K562 (cell line): ENCODE results near the gene C11orf98. TPM values are rescaled to one million over a fixed set of nuclear protein-coding genes. Genes with fewer than 3 reads are reported as not detected.

Experiments
- ADNP ChIP-seq: fragments of 200-800 bp; sonication (Bioruptor generic); IDR thresholded peaks from 2 replicates; pipeline ENCODE4 v1.6.1; 2016; ENCODE audit warnings: missing genetic modification characterization, missing compliant biosample characterization
- ARID3A ChIP-seq: IDR thresholded peaks from 2 replicates; pipeline ENCODE4 v1.6.1; 2012; ENCODE audit warnings: low read depth, low read length, improper control_type of control experiment, borderline replicate concordance
- CGGBP1 ChIP-seq: fragments of 250-450 bp; sonication (Bioruptor Pico); IDR thresholded peaks from 2 replicates; pipeline ENCODE4 v1.9.0; 2021; ENCODE audit warnings: mild to moderate bottlenecking
- CHD1 ChIP-seq: fragments of 200-600 bp; sonication (generic); IDR thresholded peaks from one replicate; pipeline ENCODE4 v1.6.1; 2012; ENCODE audit warnings: mild to moderate bottlenecking, moderate library complexity, low read length, inconsistent platforms
- CREBBP ChIP-seq: IDR thresholded peaks from one replicate; pipeline ENCODE4 v1.6.1; 2012; ENCODE audit warnings: low read depth, mild to moderate bottlenecking, control low read depth, inconsistent platforms, low read length
- HDAC8 ChIP-seq: fragments of 450-650 bp; IDR thresholded peaks from 2 replicates; pipeline ENCODE4 v1.6.1; 2016; ENCODE audit warnings: mild to moderate bottlenecking, missing genetic modification characterization, moderate library complexity, missing compliant biosample characterization
- KHSRP ChIP-seq: fragments of 450-650 bp; IDR thresholded peaks from 2 replicates; pipeline ENCODE4 v1.6.1; 2017
- NCOR1 ChIP-seq: fragments of 450-650 bp; IDR thresholded peaks from 2 replicates; pipeline ENCODE4 v1.6.1; 2016; ENCODE audit warnings: mild to moderate bottlenecking, moderate library complexity
- NFATC3 ChIP-seq: fragments of 450-650 bp; IDR thresholded peaks from 2 replicates; pipeline ENCODE4 v1.6.1; 2017; ENCODE audit warnings: mild to moderate bottlenecking
- PATZ1 ChIP-seq: fragments of 250-450 bp; sonication (Bioruptor Pico); IDR thresholded peaks from 2 replicates; pipeline ENCODE4 v1.5.0; 2020; ENCODE audit warnings: mild to moderate bottlenecking, borderline replicate concordance
- POLR3G ChIP-seq: IDR thresholded peaks from 2 replicates; pipeline ENCODE4 v1.6.1; 2011; ENCODE audit not compliant: insufficient read length, insufficient replicate concordance; ENCODE audit errors: extremely low read depth
- ZBTB5 ChIP-seq: fragments of 450-650 bp; IDR thresholded peaks from 2 replicates; pipeline ENCODE4 v1.6.1; 2017; ENCODE audit warnings: antibody characterized with exemption
- ZNF280B ChIP-seq: fragments of 250-450 bp; sonication (Bioruptor Pico); IDR thresholded peaks from 2 replicates; pipeline ENCODE4 v1.5.1; 2021; ENCODE audit warnings: mild to moderate bottlenecking
- ZNF449 ChIP-seq: fragments of 250-450 bp; sonication (Bioruptor Pico); IDR thresholded peaks from 2 replicates; pipeline ENCODE4 v1.8.0; 2022; ENCODE audit warnings: moderate library complexity, mild to moderate bottlenecking, inconsistent platforms
- polyA plus RNA-seq, 8 experiments: library from polyadenylated mRNA; depleted of rRNA in 4 of 8; stranded (reverse) in 5 of 8; unstranded in 3 of 8; fragments of >200 nt; fragmentation: Nextera tagmentation in 2 of 8; fragmentation: Illumina TruSeq in 1 of 8; extraction: Ambion mirVana in 2 of 8; extraction: Trizol in 1 of 8; gene quantifications; 2 replicates each; pipeline versions ENCODE4 v1.2.1 to v1.2.3, GENCODE V29; 2011 to 2014; ENCODE audit warnings: inconsistent platforms in 1 of 8, missing spikeins in 1 of 8
- total RNA-seq, 7 experiments: library from RNA; depleted of rRNA in 6 of 7; stranded (reverse); fragments of >200 nt in 6 of 7; fragmentation: Illumina TruSeq in 2 of 7; extraction: Trizol in 2 of 7; gene quantifications; 2 replicates each; pipeline versions ENCODE4 v1.2.1 to v1.2.3, GENCODE V29; 2011 to 2021; ENCODE audit warnings: low replicate concordance in 1 of 7

C11orf98 gene
- total and polyA plus RNA-seq, 9 of the 15 experiments (the other 6 are each of a cell fraction or from before 2014, with no cell fraction given), result 103 to 352 (median 218) TPM

GRCh38 chr11:62665075-62665598, at the start of gene C11orf98, which contains the start of gene CSKMT (continued):
- no peak for TF ChIP-seq NFATC3
- no peak for TF ChIP-seq ZBTB5
- TF ChIP-seq NCOR1, result peak; percentile 75
- no peak for TF ChIP-seq ARID3A
- TF ChIP-seq ADNP (tag), result no peak
- peak; percentile 98 for TF ChIP-seq CGGBP1 (CRISPR knock-in tag)
- TF ChIP-seq CHD1, result no peak
- TF ChIP-seq ZNF449, result no peak
- TF ChIP-seq POLR3G, result no peak
- TF ChIP-seq HDAC8 (tag), result no peak
- no peak for TF ChIP-seq ZNF280B (CRISPR knock-in tag)
- TF ChIP-seq KHSRP, result 0 out of 2 replicates have a peak, but pooled peaks have one; percentile 24
- peak; percentile 81; the same call in 1 of the 2 replicates for TF ChIP-seq PATZ1 (CRISPR knock-in tag)
- TF ChIP-seq CREBBP, result peak; percentile 27
